PC-3 (cell line): ENCODE data around the gene LMBR1L. TPM values are rescaled to one million over a fixed set of nuclear protein-coding genes. Genes with fewer than 3 reads are reported as not detected.

Source experiments
- ATAC-seq: fragments of 200-7000 bp; cut with Tn5 transposase; 2 replicates; pipeline ENCODE4 v1.9.1; 2020; ENCODE audit warnings: mild to moderate bottlenecking, moderate library complexity
- BruUV-seq: library from RNA; stranded (reverse); fragments of 400-500 nt; replicated peaks from 2 replicates; lab custom pipeline; 2021; lab: Mats Ljungman, UMichigan
- CTCF ChIA-PET: fragments of 300-600 bp; sonication (Branson Sonifier 250); formaldehyde crosslinking; loops from one replicate; lab custom pipeline; 2022; ENCODE audit warnings: antibody characterized with exemption; lab: Charles Lee
- POLR2A ChIA-PET: fragments of 300-600 bp; sonication (Branson Sonifier 250); formaldehyde crosslinking; loops from one replicate; lab custom pipeline; 2022; ENCODE audit warnings: antibody characterized with exemption; ENCODE audit not compliant: unreplicated experiment; lab: Charles Lee
- DNase-seq: peaks from one replicate; pipeline ENCODE4 v3.0.0-alpha.2; 2015
- H2AFZ ChIP-seq: fragments of 300-600 bp; sonication (generic); 2 replicates; pipeline ENCODE4 v1.6.0; 2016; ENCODE audit warnings: antibody characterized with exemption, low read length
- H3F3A ChIP-seq: fragments of 300-600 bp; sonication (generic); one replicate; pipeline ENCODE4 v1.6.0; 2017; ENCODE audit warnings: antibody characterized with exemption, low read length, control low read depth, mild to moderate bottlenecking; ENCODE audit not compliant: unreplicated experiment
- H3K27ac ChIP-seq: fragments of 300-600 bp; sonication (generic); 2 replicates; pipeline ENCODE4 v1.5.1; 2016; ENCODE audit warnings: mild to moderate bottlenecking, low read length
- H3K27me3 ChIP-seq: fragments of 300-600 bp; sonication (generic); 2 replicates; pipeline ENCODE4 v1.6.1; 2016; ENCODE audit warnings: low read length, mixed read lengths
- H3K36me3 ChIP-seq: fragments of 300-600 bp; sonication (generic); 2 replicates; pipeline ENCODE4 v1.6.1; 2016; ENCODE audit warnings: low read depth, mixed run types, low read length, mixed read lengths
- H3K4me1 ChIP-seq: fragments of 300-600 bp; sonication (generic); 2 replicates; pipeline ENCODE4 v1.5.1; 2016; ENCODE audit warnings: low read length; ENCODE audit not compliant: insufficient read depth
- H3K4me2 ChIP-seq: fragments of 300-600 bp; sonication (generic); 2 replicates; pipeline ENCODE4 v1.6.0; 2016; ENCODE audit warnings: low read length
- H3K4me3 ChIP-seq: fragments of 300-600 bp; sonication (generic); 2 replicates; pipeline ENCODE4 v1.5.1; 2016; ENCODE audit warnings: mild to moderate bottlenecking, low read length, mixed read lengths
- H3K79me2 ChIP-seq: fragments of 300-600 bp; sonication (generic); 2 replicates; pipeline ENCODE4 v1.6.1; 2017; ENCODE audit warnings: low read length, mixed read lengths
- H3K9ac ChIP-seq: fragments of 300-600 bp; sonication (generic); 2 replicates; pipeline ENCODE4 v1.6.0; 2016; ENCODE audit warnings: mild to moderate bottlenecking, low read length
- H3K9me2 ChIP-seq: fragments of 300-600 bp; sonication (generic); replicated peaks from 2 replicates; pipeline ENCODE4 v1.6.1; 2016; ENCODE audit warnings: mixed run types, low read length, mixed read lengths
- H3K9me3 ChIP-seq: fragments of 300-600 bp; sonication (generic); 2 replicates; pipeline ENCODE4 v1.6.1; 2016; ENCODE audit warnings: low read length, mixed read lengths
- H4K20me1 ChIP-seq: fragments of 300-600 bp; sonication (generic); 2 replicates; pipeline ENCODE4 v1.6.1; 2016; ENCODE audit warnings: low read length, mixed read lengths
- EZH2 ChIP-seq: fragments of 300-600 bp; sonication (generic); IDR thresholded peaks from one replicate; pipeline ENCODE4 v1.6.1; 2017; ENCODE audit warnings: antibody characterized with exemption, mild to moderate bottlenecking, low read length; ENCODE audit not compliant: unreplicated experiment
- EZH2phosphoT487 ChIP-seq: fragments of 300-600 bp; sonication (generic); IDR thresholded peaks from 2 replicates; pipeline ENCODE4 v1.6.1; 2018; ENCODE audit warnings: mild to moderate bottlenecking, antibody characterized with exemption, low read length, borderline replicate concordance
- intact Hi-C: fragments of 100-400 bp; cut with micrococcal nuclease; formaldehyde crosslinking; loops from 2 replicates; pipeline ENCODE4 v1.9.0; 2023
- total RNA-seq: library from RNA; depleted of rRNA; stranded (reverse); fragments of >200 nt; gene quantifications from 2 replicates; pipeline ENCODE4 v1.2.3, GENCODE V29; 2014
- TF ChIP-seq, protein P1 (sequence below): fragments of 300-600 bp; sonication (generic); conservative IDR thresholded peaks from 2 replicates; pipeline ENCODE4 v1.5.1; 2017; ENCODE audit warnings: antibody characterized with exemption, low read depth, mild to moderate bottlenecking, low read length

Gene LMBR1L
- total RNA-seq, 1 experiment from 2014 or later, result 17.1 TPM

DNA sequence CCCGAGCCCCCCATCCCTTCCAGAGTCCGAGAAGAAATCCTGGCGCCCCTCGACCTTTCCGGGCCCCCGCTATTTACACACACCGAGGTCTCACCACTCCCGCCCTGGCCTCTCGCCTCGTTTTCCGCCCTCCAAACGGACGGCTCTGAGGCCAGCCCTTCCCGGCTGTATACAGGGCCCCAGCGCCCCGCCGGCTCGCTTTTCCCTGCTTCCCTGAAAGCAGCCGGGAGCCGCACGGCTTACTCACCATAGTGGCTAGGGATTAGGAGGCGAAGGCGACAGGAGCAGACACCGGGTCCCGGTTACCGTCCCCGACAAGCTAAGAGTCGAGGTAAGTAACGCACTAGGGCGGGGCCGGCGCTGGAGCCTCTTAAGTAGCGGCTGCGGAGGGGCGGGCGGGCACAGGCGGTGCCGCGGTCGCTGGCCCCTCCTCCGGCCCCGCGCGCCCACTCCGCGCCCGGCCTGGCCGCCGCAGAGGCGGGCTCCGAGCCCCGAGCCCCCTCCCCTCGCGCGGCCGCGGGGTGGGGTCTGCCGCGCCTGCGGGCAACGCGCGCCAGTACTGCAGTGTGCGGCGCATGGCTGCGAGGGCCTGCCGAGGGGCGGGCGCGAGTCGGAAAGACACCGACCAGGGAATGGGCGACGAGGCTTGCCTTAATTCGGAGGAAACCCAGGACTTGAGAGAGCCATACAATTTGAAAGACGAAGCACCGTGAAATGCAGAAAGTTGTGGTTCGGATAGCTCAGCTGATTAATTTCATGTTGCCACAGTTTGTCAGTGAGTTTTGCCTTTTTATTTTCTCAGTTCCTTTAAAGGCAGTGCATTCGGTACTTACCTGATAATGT is 20.6 kb upstream of the LMBR1L start, which contains the start of gene TUBA1B:
TUBA1B (minus strand) TSS at position 345 of the 843 bp plus-strand sequence; CDS start at position 250, 95 bp downstream.
- H3K79me2 ChIP-seq, result peaks cover 50% of the 10 kb centered on the region
- no TSS peak for BruUV-seq
- H3K9me2 ChIP-seq, result no peaks in the 10 kb centered on the region
- H3K4me2 ChIP-seq, result peak within 1 kb of the TSS; percentile 97
- ATAC-seq (peak; percentile 82), DNase-seq (peak; percentile 91)
- H3K4me1 ChIP-seq, result peaks cover 31% of the 10 kb centered on the region
- peaks cover 29% of the 10 kb centered on the region for H3K36me3 ChIP-seq
- intact Hi-C loops, result loop anchor here (2.0 kb wide), 2 partner anchors 58 to 104 kb away; partner anchors contain the start of gene TUBA1A
- POLR2A ChIA-PET, result interaction anchor here (0.7 to 1.1 kb wide), 4 partner anchors 11 to 114 kb away, joined by 3 to 6 read pairs (median 4); no protein-coding TSS in a partner anchor
- H3K9ac ChIP-seq, result peak within 1 kb of the TSS; percentile 100
- TF ChIP-seq EZH2phosphoT487, result no peak
- TF ChIP-seq, protein P1, sequence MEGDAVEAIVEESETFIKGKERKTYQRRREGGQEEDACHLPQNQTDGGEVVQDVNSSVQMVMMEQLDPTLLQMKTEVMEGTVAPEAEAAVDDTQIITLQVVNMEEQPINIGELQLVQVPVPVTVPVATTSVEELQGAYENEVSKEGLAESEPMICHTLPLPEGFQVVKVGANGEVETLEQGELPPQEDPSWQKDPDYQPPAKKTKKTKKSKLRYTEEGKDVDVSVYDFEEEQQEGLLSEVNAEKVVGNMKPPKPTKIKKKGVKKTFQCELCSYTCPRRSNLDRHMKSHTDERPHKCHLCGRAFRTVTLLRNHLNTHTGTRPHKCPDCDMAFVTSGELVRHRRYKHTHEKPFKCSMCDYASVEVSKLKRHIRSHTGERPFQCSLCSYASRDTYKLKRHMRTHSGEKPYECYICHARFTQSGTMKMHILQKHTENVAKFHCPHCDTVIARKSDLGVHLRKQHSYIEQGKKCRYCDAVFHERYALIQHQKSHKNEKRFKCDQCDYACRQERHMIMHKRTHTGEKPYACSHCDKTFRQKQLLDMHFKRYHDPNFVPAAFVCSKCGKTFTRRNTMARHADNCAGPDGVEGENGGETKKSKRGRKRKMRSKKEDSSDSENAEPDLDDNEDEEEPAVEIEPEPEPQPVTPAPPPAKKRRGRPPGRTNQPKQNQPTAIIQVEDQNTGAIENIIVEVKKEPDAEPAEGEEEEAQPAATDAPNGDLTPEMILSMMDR, result no peak
- TF ChIP-seq EZH2, result no peak
- H3K9me3 ChIP-seq, result no peaks in the 10 kb centered on the region
- no peaks in the 10 kb centered on the region for H3K27me3 ChIP-seq
- peaks cover 15% of the 10 kb centered on the region for H4K20me1 ChIP-seq
- CTCF ChIA-PET, result interaction anchor here (0.5 to 1.1 kb wide), 4 partner anchors 20 to 143 kb away, joined by 3 to 7 read pairs (median 3); partner anchors contain the start of gene LMBR1L
- H2AFZ ChIP-seq, result peak within 1 kb of the TSS; percentile 95
- peak within 1 kb of the TSS; percentile 87 for H3K27ac ChIP-seq
- H3K4me3 ChIP-seq, result peak within 1 kb of the TSS; percentile 84
- H3F3A ChIP-seq, result peaks cover 17% of the 10 kb centered on the region

DNA sequence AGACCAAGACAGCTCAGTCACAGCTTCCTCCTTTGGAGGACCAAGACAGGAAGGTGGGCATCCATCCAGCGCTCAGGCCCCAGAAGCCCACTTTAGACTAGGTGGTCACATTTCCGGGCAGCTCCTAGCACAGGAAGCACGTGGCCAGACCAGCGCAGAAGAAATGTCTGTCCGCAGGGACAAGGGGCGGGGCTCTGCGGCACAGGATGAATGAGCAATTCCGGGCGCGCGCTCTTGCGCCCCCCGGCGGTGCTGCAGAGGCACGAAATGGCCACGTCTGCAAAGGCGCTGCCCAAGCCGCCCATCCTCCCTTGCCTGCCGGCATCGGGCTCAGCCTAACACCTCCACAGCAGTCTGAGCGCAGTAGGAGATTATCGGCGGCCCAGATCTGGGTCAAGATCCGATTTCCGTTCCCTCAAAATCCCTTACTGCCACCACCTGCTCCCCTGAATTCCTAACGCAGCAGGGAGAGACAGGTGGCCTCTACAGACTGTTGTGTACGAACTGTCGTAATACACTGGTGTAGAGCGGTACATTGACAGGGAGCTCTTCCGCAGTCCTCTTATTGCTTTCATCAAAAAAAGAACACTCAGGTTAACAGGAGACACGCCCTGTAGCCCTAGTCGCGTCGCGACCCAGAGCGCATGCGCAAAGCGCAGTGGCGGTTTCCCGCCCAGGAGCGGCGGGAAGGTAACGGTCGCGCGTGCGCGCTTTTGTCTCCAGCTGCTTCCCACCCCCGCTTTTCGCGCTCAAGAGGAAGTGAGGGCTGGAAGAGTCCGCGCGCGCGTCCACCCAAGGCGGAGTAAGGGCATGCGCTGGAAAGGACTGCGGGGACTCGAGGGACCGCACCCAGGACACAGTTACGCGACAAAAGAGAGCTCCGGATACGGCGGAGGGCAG is 19.8 kb upstream of the LMBR1L start:
- Histone ChIP-seq H3K4me3 (peak overlapping the region; percentile 84), H3K9me3 (no peaks in the 10 kb centered on the region), H3K27ac (peak overlapping the region; percentile 87), H3K9ac (peak overlapping the region; percentile 100), H3K9me2 (no peaks in the 10 kb centered on the region), H3K4me2 (peak overlapping the region; percentile 94), H3K79me2 (peaks cover 50% of the 10 kb centered on the region), H3F3A (peaks cover 17% of the 10 kb centered on the region), H3K36me3 (peaks cover 29% of the 10 kb centered on the region), H2AFZ (peak overlapping the region; percentile 74), H3K27me3 (no peaks in the 10 kb centered on the region), H3K4me1 (peaks cover 31% of the 10 kb centered on the region), H4K20me1 (peaks cover 15% of the 10 kb centered on the region)
- TF ChIP-seq, protein P1, result peak; percentile 86
- TF ChIP-seq EZH2phosphoT487 (no peak), EZH2 (no peak)
- ChIA-PET POLR2A (interaction anchor here (0.6 to 1.1 kb wide), 4 partner anchors 11 to 60 kb away, joined by 3 to 4 read pairs (median 4); partner anchors contain the start of gene LMBR1L), CTCF (interaction anchor here (0.6 to 1.1 kb wide), 2 partner anchors 43 to 142 kb away, joined by 3 read pairs; no protein-coding TSS in a partner anchor)
- BruUV-seq, result TSS peak; percentile 53
- DNase-seq (peak; percentile 94), ATAC-seq (peak; percentile 60)
- intact Hi-C loops, result loop anchor here (2.0 kb wide), 2 partner anchors 58 to 104 kb away; partner anchors contain the start of gene TUBA1A
